ENCODE results near the gene GPRC5A.
"Not testable (repeated sequence)": the region's sequence is repeated elsewhere in the genome, so short reads cannot be mapped to it uniquely, and the experiment has no call there.

Gene GPRC5A

GRCh38 chr12:12870465-12870864 lies 20.9 kb upstream of the GPRC5A start:
- H3K4me3 ChIP-seq (ENCODE audit: low read length), result no peak overlapping the region
- peak; percentile 98 for DNase-seq (ENCODE audit: low read depth)
- no peak for TF ChIP-seq CTCF (conservative IDR thresholded peaks at IDR 0.05; ENCODE audit: low read length)

DNA sequence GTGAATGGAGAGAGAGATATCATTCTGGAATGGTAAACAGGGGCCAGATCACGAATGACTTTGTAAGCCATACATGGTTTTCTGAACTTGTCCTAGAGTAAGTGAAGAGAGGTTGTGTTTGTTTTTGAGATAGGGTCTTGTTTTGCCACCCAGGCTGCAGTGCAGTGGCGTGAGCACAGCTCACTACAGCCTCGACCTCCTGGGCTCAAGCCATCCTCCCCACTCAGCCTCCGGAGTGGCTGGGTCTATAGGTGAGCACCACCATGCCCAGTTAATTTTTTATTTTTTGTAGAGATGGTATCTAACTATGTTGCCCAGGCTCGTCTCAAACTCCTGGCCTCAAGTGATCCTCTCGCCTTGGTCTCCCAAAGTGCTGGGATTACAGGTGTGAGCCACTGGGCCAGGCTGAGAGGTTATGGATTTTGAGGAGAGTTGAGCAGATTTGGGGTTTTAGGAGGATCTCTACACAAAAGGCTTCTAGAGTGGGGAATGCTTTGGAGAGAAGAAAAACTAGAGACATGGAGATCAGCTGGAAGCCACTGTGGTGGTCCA lies 19.7 kb upstream of the GPRC5A start:
- no peak for TF ChIP-seq CTCF (conservative IDR thresholded peaks at IDR 0.05; ENCODE audit: low read length)
- H3K4me3 ChIP-seq (ENCODE audit: low read length), result no peak overlapping the region
- DNase-seq (ENCODE audit: low read depth), result no peak

GRCh38 chr12:12872139-12872933 lies 19.0 kb upstream of the GPRC5A start:
- no peak for TF ChIP-seq CTCF (conservative IDR thresholded peaks at IDR 0.05; ENCODE audit: low read length)
- peak; percentile 62 for DNase-seq (ENCODE audit: low read depth)
- H3K4me3 ChIP-seq (ENCODE audit: low read length), result no peak overlapping the region

GRCh38 chr12:12872934-12873275 lies 18.5 kb upstream of the GPRC5A start:
- no peak overlapping the region for H3K4me3 ChIP-seq (ENCODE audit: low read length)
- no peak for TF ChIP-seq CTCF (conservative IDR thresholded peaks at IDR 0.05; ENCODE audit: low read length)
- no peak for DNase-seq (ENCODE audit: low read depth)

DNA sequence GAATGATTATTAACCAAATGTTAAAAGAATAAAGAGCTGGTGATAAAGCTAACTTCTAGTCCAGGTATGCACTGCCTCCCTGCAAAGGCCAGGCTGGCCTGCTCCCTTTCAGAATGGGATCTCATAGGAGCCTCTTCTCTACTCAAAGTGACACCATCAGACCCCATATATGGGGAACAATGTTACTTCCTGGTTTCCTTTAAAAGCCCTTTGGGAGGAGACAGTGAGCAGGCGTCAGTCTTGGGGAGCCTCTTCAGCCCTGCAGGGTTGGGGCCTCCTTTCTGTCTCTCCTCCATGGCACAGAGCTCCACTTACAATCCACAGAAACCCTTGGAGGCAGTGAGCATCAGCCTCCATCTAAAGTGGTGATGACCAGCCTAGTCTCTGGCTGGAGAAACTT lies 17.3 kb upstream of the GPRC5A start:
- DNase-seq (ENCODE audit: low read depth), result no peak

GRCh38 chr12:12875301-12875700 lies 16.1 kb upstream of the GPRC5A start:
- not testable (repeated sequence) for DNase-seq (ENCODE audit: low read depth); H3K4me3 ChIP-seq (ENCODE audit: low read length)

More for the DNA sequence above, 17.3 kb upstream of the GPRC5A start:
- H3K4me3 ChIP-seq (ENCODE audit: low read length), result no peak overlapping the region
- TF ChIP-seq CTCF (conservative IDR thresholded peaks at IDR 0.05; ENCODE audit: low read length), result no peak

DNA sequence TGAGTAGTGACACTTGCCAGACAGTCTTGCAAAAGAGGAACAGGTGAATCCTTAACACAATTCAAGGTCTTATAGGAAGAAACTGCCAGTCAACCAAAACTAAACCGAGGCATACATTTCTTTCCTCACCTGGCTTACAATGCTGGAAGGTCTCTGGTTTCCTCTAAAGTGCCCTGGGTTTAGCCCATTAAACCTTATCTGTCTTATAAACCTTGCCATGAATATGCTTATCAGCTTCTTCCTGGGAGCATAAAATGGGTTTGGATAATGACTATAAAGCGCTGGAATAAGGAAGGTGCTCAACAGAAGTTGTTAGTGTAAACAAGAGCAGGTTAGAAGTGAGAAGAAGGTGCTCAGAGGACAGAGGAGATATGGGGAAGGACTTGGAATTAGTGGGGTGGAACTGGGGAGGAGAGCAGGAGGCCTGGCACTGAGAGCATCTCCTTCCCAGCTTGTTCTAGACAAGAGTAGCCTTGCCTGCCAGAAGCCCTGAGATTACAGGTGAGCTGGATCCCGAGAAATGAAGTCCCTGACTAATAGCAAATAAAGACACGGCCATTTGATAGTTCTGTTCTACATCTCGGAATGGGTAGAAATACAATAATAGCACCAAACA lies 14.1 kb upstream of the GPRC5A start:
- DNase-seq (ENCODE audit: low read depth), result no peak
- no peak overlapping the region for H3K4me3 ChIP-seq (ENCODE audit: low read length)
- no peak for TF ChIP-seq CTCF (conservative IDR thresholded peaks at IDR 0.05; ENCODE audit: low read length)

Measured in AG10803 (cell line).